H1 (cell line): Measurements from ENCODE around the gene DISC1. TPM values are rescaled to one million over a fixed set of nuclear protein-coding genes. Genes with fewer than 3 reads are reported as not detected.

Experiments
- HDAC2 ChIP-seq, 2 experiments: fragments of 300-600 bp in 1 of 2; sonication (generic) in 1 of 2; IDR thresholded peaks; 2 replicates each; pipeline ENCODE4 v1.6.1; 2011 to 2012; ENCODE audit warnings: low read depth in 2 of 2, low read length in 2 of 2, mild to moderate bottlenecking in 2 of 2, moderate library complexity in 2 of 2, borderline replicate concordance in 1 of 2, inconsistent platforms in 1 of 2
- KDM5A ChIP-seq: fragments of 200-600 bp; IDR thresholded peaks from 2 replicates; pipeline ENCODE4 v1.7.1; 2012; ENCODE audit warnings: mild to moderate bottlenecking, low read length, inconsistent platforms, mixed read lengths
- RNF2 ChIP-seq: fragments of 200-900, 300-1000 bp; sonication (generic); IDR thresholded peaks from 2 replicates; pipeline ENCODE4 v1.7.1; 2016; ENCODE audit warnings: borderline replicate concordance, low read depth, mild to moderate bottlenecking, antibody characterized with exemption, low read length; ENCODE audit not compliant: poor library complexity, severe bottlenecking; ENCODE audit errors: missing control alignments
- SIN3A ChIP-seq, 2 experiments: IDR thresholded peaks in 1 of 2; conservative IDR thresholded peaks in 1 of 2; 2 replicates each; pipeline ENCODE4 v1.6.1; 2011 to 2012; ENCODE audit warnings: low read length in 2 of 2, improper control_type of control experiment in 1 of 2, low read depth in 1 of 2, mild to moderate bottlenecking in 1 of 2
- TAF7 ChIP-seq: optimal IDR thresholded peaks from 2 replicates; pipeline ENCODE3; 2011; ENCODE audit warnings: low read depth, mild to moderate bottlenecking, inconsistent platforms, low read length, moderate library complexity, borderline replicate concordance
- polyA plus RNA-seq, 7 experiments: library from polyadenylated mRNA; depleted of rRNA in 3 of 7; stranded (reverse) in 5 of 7; unstranded in 2 of 7; fragments of >200 nt in 5 of 7; fragments of 200-250 nt in 2 of 7; gene quantifications; 1 replicate in 5 of 7; 2 replicates in 1 of 7; 4 replicates in 1 of 7; pipeline versions ENCODE4 v1.2.1 to v1.2.3, GENCODE V29; 2011 to 2013; ENCODE audit warnings: missing spikeins in 2 of 7, mixed read lengths in 2 of 7
- total RNA-seq: library from RNA; stranded (reverse); fragmentation: NEBNext Ultra II Directional; extraction: Animal tissue kit (Norgen Biotek cat#: 25700); gene quantifications from 2 replicates; pipeline ENCODE4 v1.2.1, GENCODE V29; 2021

The DISC1 gene
- total and polyA plus RNA-seq, 2 of the 8 experiments (the other 6 are each of a cell fraction or from before 2014, with no cell fraction given), result 1.1 to 3.5 TPM

DNA sequence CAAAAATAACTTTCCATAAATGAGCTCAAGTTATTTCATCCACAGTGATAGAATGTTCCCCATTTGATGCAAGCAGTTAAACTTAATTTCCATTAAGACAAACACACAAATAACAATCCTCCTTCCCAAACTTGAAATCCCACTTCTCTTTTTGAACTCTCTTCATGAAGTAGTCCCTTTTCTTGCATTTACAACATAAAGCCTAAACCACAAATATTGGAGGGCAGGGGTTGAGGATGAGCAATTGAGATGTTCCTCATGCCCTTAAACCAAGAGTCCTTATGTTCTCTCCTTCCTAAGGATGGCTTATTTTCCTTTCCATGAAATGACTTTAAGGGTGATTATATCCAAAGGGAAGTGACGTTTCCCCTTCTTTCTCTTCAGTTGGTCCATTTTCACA lies 228.8 kb downstream of the DISC1 start (continued):
- TF ChIP-seq TAF7, result no peak
- no peak for TF ChIP-seq HDAC2 (IDR thresholded peaks at IDR 0.05; ENCODE audit: borderline replicate concordance in 1 of 2, low read depth in 2 of 2, low read length in 2 of 2)
- no peak for TF ChIP-seq SIN3A (conservative IDR thresholded peaks at IDR 0.05 in 1 of 2, IDR thresholded peaks at IDR 0.05 in 1 of 2; ENCODE audit: low read depth in 1 of 2, low read length in 2 of 2)
- TF ChIP-seq RNF2, result no peak
- TF ChIP-seq KDM5A, result no peak
